Adrenal gland (tissue), 5 donors: ENCODE results near the gene ITGB1BP1.

Source experiments
- CTCF ChIP-seq, 6 experiments: fragments of 450-650 bp in 4 of 6; fragments of 200-600 bp in 2 of 6; sonication (generic) in 1 of 6; IDR thresholded peaks; 1 replicate in 5 of 6; 2 replicates in 1 of 6; pipeline versions ENCODE4 v1.5.1 to v1.8.0; 2016 to 2021; ENCODE audit warnings: antibody characterized with exemption in 6 of 6, mild to moderate bottlenecking in 2 of 6, moderate library complexity in 1 of 6
- POLR2A ChIP-seq, 2 donors: fragments of 450-650 bp; IDR thresholded peaks; one replicate each; pipeline ENCODE4 v1.6.1; 2017; ENCODE audit warnings: antibody characterized with exemption in 2 of 2, mild to moderate bottlenecking in 2 of 2, moderate library complexity in 1 of 2
- donor health status: DM: no; HTN: no; CAD: no.

- TF ChIP-seq CTCF (IDR thresholded peaks at IDR 0.05) (no peak), POLR2A (IDR thresholded peaks at IDR 0.05) (no peak)
These were observed 10.5 kb downstream of the ITGB1BP1 start for GRCh38 chr2:9412781-9413180.
